GM12865 (cell line): ENCODE results near the gene STIL.

Experiments
- DNase-seq: peaks from one replicate; pipeline ENCODE4 v3.0.0; 2010; ENCODE audit warnings: low read depth
- H3K4me3 ChIP-seq: 2 replicates; pipeline ENCODE4 v1.5.1; 2011; ENCODE audit warnings: mild to moderate bottlenecking, low read depth, low read length, control low read depth
- TF ChIP-seq, protein P1 (sequence below): IDR thresholded peaks from 2 replicates; pipeline ENCODE4 v1.5.1; 2011; ENCODE audit warnings: low read length, control low read depth, low read depth, inconsistent platforms; ENCODE audit not compliant: insufficient read depth; ENCODE audit errors: missing control alignments

The STIL gene

GRCh38 chr1:47224676-47225399 lies 89.1 kb downstream of the STIL start:
- no peak for DNase-seq
- TF ChIP-seq, protein P1, sequence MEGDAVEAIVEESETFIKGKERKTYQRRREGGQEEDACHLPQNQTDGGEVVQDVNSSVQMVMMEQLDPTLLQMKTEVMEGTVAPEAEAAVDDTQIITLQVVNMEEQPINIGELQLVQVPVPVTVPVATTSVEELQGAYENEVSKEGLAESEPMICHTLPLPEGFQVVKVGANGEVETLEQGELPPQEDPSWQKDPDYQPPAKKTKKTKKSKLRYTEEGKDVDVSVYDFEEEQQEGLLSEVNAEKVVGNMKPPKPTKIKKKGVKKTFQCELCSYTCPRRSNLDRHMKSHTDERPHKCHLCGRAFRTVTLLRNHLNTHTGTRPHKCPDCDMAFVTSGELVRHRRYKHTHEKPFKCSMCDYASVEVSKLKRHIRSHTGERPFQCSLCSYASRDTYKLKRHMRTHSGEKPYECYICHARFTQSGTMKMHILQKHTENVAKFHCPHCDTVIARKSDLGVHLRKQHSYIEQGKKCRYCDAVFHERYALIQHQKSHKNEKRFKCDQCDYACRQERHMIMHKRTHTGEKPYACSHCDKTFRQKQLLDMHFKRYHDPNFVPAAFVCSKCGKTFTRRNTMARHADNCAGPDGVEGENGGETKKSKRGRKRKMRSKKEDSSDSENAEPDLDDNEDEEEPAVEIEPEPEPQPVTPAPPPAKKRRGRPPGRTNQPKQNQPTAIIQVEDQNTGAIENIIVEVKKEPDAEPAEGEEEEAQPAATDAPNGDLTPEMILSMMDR: no peak
- H3K4me3 ChIP-seq: no peak overlapping the region

- TF ChIP-seq, protein P1: no peak
- DNase-seq: no peak
- no peak overlapping the region for H3K4me3 ChIP-seq
Measured at GRCh38 chr1:47223921-47224675, 89.8 kb downstream of the STIL start.

DNA sequence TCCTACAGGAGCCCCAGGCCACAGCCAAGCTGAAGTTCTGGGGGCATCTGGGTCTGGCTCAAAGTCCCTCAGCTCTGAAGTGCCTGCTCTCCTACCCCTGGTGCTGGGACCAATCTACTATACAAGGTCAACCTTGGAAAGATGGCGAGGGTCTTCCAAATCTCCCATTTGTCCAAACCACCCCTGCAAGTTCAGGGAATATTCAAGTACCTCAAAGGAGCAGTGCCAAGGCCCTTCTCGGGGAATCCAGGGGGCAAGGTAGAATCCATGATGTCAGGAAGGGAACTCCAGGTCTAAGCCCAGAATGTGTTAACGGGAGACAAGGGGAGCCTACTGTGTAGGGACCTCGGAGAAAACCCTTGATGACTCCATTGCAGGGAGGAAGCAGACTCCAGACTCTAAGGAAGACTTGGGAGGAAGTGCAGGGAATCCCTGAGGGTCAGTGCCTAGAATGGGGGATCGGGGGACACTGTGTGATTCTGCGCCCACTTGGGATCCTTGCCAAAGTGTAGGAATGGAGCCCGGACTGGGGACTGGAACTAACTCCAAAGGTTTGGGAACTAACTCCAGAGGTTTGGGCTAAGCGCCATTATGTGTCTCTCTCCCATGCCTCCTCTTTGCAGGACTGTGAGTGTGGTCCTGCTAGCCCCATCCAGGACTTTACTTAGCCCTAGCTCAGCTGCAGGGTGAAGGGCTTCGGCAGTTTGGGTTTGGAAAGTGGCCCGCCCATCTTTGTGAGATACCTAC lies 90.6 kb downstream of the STIL start:
- no peak for DNase-seq
- H3K4me3 ChIP-seq: no peak overlapping the region

DNA sequence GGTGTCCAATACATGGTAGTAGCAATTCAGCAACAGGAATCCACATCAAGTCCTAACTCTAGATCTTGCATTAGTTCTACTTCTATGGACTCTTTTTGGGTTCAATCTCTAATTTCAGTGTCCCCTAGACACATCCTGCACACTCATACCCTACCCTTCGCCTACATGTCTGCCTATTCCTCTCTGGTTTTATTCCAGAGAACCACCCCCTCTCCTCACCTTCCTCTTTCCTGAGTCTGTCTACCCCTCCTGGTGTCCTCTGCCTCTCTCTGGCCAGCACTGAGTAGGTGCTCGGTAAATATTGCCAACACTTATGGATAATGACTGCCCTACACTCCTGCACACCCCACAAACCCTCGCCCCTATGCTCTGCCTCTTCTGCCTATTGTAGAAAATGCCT lies 91.5 kb downstream of the STIL start:
- TF ChIP-seq, protein P1: no peak
- DNase-seq: no peak
- no peak overlapping the region for H3K4me3 ChIP-seq

More for the DNA sequence above, 90.6 kb downstream of the STIL start:
- TF ChIP-seq, protein P1: no peak

GRCh38 chr1:47219590-47220220 lies 94.2 kb downstream of the STIL start:
- no peak for DNase-seq

GRCh38 chr1:47219001-47219400 lies 94.9 kb downstream of the STIL start:
- no peak for DNase-seq
- no peak overlapping the region for H3K4me3 ChIP-seq
- TF ChIP-seq, protein P1: no peak

More at GRCh38 chr1:47219590-47220220, 94.2 kb downstream of the STIL start:
- TF ChIP-seq, protein P1: no peak
- no peak overlapping the region for H3K4me3 ChIP-seq
